CD4-positive, alpha-beta T cell treated with Interleukin-17A for 1 hour (primary cell): ENCODE results near the gene MESP1.

Experiments used
- DNase-seq: peaks from one replicate; pipeline ENCODE4 v3.0.0-alpha.2; 2020

The MESP1 gene

GRCh38 chr15:89756897-89757296 lies 5.8 kb upstream of the MESP1 start:
- no peak for DNase-seq

DNA sequence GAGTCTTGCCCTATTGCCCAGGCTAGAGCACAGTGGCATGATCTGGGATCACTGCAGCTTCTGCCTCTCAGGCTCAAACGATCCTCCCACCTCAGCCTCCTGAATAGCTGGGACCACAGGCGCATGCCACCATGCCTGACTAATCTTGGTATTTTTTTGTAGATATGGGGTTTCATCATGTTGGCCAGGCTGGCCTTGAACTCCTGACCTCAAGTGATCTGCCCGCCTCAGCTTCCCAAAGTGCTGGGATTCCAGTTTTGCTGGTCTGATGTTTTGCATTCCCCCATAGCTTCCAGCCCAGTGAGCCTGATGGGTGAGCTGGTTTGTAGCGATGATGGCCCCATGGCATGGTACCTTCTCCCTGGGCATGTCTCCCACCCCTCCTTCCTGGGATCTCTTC lies 4.7 kb upstream of the MESP1 start:
- DNase-seq = no peak

DNA sequence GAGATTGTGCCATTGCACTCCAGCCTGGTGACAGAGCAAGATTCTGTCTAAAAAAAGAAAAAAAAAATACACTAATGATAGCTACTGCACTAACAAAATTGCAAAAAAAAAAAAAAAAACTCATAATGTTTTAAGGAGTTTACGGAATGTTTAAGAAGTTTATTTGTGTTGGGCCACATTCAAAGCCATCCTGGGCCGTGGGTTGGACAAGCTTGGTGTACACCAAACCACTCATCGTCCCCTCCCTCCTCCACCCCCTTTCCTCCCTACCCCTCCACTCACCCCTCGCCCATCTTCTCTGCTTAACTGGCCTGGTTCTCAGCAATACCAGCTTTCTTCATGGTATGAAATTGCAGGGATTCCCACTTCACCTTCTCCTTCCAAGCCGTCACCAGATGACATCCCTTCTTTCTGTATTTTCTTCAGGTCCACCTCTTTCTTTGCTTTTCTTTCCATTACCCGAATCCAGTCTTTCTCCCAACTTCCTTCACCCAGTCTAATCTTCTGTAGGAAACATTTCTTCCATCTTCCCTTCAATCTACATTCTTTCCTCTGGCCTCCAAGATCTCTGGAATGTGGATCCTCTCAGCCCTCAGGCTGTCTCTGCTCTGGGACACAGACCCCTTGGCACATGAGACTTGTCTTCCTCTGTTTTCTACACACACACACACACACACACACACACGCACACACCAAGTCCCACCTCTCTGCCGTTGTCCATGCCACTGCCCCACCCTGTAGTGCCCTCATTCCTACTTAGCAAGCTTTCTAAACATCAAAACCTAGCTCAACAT lies 3.5 kb upstream of the MESP1 start:
- DNase-seq = no peak

- DNase-seq = no peak
Observed at GRCh38 chr15:89753855-89754254, 2.8 kb upstream of the MESP1 start.

DNA sequence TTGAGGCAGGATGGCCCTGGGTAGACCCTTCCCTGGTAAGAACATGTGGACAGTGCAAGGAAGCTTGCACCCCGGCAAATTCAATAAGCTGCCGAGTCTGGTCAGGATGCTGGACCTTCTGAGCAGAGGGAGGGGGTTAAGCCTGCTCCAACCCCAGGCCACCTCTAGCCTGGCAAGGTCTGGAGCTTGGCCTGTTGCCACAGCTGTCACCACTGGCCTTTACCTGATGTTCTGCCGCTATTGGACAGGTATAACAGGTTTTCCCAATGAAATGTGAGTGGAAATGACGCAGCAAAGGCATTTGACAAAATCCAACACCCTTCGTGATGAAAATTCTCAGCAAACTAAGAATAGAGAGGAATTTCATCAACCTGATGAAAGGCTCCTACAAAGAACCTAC lies 699 bp upstream of the MESP1 start:
- DNase-seq = no peak

- no peak for DNase-seq
Observed at GRCh38 chr15:89749951-89750559, 994 bp downstream of the MESP1 start.

DNA sequence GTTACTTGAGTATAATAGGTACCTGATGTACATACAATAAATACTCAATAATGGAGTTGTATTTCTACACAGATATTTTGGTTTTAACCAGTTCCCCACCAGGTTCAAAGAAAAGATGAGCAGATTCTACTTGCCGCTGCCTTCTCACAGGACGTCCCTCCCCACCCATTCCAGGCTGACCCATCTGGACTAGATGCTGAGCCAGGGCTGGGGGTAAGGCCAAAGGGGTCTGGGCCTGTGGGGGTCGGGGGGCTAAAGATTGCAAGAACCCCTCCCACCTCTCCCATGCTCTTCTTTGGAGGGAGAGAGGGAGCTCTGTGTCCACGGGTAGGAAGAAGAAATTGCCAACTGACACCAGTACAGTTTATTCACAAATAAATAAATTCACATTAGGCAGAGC lies 1.5 kb downstream of the MESP1 start:
- no peak for DNase-seq

DNA sequence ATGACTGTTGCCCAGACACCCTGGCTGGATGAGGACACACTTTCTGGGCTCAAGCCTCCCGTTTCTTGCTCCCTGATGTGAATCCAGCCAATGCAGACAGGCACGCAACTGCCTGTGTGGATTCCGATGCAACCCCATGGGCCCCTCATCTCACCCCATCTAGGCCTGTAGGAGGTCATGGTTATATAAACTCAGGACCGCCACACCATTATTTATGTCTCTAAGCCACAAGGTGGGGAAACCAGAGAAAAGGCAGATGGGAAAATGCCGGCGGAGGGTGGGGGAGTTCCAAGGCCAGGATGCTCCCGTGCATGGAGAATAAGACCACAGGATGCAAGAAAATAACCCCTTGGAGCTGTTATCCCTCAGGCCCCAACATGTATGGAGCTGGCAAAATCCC lies 2.0 kb downstream of the MESP1 start:
- no peak for DNase-seq

GRCh38 chr15:89747708-89748682 lies 3.1 kb downstream of the MESP1 start:
- DNase-seq = no peak

DNA sequence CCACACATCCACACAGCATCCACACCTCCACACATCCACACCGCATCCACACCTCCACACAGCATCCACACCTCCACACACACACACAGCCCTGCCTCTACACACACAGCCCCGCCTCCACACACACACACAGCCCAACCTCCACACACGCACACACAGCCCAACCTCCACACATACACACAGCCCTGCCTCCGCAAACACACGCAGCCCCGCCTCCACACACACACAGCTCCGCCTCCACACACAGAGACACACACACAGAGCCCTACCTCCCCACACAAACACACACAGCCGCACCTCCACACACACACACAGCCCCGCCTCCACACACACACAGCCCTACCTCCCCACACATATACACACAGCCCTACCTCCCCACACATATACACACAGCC lies 4.7 kb downstream of the MESP1 start:
- DNase-seq = no peak

GRCh38 chr15:89745768-89746167 lies 5.3 kb downstream of the MESP1 start:
- no peak for DNase-seq

- DNase-seq = no peak
Observed at GRCh38 chr15:89745131-89745530, 5.9 kb downstream of the MESP1 start.

GRCh38 chr15:89743594-89743993 lies 7.5 kb downstream of the MESP1 start:
- no peak for DNase-seq

DNA sequence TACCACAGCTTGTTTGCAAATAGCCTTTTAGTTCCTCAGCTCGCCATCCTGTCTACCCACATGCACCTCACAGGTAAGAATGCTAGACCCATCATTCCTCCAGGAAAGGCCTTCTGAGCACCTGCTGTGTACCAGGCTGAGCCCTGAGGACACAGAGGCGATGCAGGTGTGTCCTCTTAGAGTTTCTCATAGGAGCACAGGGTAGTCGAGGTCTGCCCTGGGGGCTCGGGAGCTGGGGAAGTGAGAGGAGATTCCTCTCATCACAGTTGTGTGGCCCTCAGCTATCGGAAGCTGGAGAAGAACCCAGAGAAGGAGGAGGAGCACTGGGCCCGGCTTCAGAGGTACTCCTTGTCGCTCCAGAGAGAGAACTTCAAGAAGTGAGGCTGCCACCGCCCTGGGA lies 8.0 kb downstream of the MESP1 start:
- DNase-seq = no peak

DNA sequence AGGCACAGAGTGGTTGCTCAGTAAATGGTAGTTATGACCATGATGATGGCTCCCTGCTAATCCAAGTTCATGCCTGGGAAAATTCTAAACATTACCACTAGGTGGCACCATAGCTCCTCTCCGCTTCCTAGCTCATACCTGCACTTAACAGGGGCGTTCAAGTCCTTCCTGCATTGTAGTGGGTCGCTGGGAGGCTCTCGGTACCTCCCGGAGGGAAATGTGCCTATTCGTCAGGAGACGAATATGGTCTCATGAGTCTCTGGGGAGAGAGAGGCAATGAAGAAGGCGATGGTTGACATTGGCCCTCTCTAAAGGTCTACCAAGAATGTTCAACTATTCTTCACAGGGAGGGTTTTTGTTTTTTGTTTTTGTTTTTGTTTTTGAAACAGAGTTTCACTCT lies 10.9 kb downstream of the MESP1 start:
- DNase-seq = peak; percentile 78

DNA sequence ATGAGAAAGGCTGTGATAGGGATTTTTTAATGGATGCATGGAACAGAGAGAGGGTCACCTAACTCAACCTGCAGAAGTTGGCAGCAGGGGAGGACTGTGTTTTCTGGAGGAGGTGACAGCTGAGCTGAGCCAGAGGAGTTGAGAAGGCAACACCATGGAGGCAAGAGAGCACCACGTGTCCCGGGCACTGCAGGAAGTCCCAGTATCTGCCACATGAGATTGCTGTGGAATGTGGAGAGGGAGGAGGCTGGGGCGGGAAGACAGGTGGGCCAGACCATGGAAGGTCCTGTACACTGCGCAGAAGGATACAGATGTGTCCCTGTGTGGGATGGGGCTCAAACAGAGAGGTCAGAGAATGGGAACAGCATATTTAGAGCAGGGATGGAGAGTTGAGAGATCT lies 15.3 kb downstream of the MESP1 start:
- DNase-seq = no peak

- no peak for DNase-seq
Observed at GRCh38 chr15:89732451-89733172, 18.4 kb downstream of the MESP1 start.

DNA sequence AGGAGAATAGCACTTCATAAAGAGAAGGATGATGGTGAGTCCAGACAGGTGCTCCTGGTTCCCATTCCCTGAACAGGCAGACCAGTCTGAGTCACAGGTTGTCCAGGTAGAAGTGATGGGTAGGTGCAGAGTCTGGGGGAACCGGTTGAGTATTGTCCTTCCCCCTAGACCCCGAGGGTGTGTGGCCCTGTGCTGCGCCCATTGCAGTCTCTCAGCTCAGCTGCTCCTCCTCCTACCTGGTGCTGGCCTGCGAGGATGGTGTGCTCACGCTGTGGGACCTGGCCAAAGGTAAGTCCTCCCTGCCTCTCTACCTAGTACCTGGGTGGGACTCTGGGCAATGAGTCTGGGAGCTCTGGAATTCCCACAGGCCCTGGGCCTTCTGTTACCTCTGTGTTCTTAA lies 19.8 kb downstream of the MESP1 start:
- no peak for DNase-seq

- no peak for DNase-seq
Observed at GRCh38 chr15:89728254-89728653, 22.8 kb downstream of the MESP1 start.

- DNase-seq = no peak
Observed at GRCh38 chr15:89725064-89725463, 26.0 kb downstream of the MESP1 start.

- no peak for DNase-seq
Observed at GRCh38 chr15:89724621-89725020, 26.4 kb downstream of the MESP1 start.

GRCh38 chr15:89723031-89723430 lies 28.0 kb downstream of the MESP1 start:
- no peak for DNase-seq

DNA sequence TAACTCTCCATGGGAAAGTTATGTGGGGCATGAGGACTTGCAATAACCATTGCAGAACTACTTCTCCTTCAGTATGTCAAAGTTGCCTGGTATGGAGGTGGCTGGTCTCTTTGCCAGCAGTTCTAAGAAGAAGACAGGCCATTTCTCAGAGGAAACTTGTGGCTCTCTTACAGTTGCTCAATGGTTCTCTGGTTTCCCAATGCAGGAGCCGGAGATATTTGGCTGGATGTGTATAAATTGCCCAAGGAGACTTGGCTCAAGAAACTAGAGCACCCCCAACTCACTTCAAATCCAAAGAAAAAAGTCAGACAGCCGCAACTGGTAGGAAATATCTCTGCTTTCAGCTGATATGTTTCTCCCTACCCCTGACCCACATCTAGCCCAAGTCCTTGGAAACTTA lies 36.3 kb downstream of the MESP1 start:
- DNase-seq = no peak
